Stimulated activated memory B cell treated with anti-CD40 and anti-IgM and Interleukin-4, amounts not matched to agents 10 μg/mL and 1 μg/mL and 100 μg/mL, for 72 hours (primary cell): Measurements from ENCODE around the gene HSD3B2.

Experiments
- ATAC-seq: fragments of 150-1000 bp; cut with Tn5 transposase; 2 replicates; pipeline ENCODE4 v1.10.0; 2021
- H3K27ac Mint-ChIP-seq: one replicate; pipeline ENCODE4 v1.8.0; 2022; ENCODE audit warnings: mild to moderate bottlenecking, mixed read lengths
- H3K27me3 Mint-ChIP-seq: one replicate; pipeline ENCODE4 v1.8.0; 2022; ENCODE audit warnings: mixed read lengths
- H3K36me3 Mint-ChIP-seq: one replicate; pipeline ENCODE4 v1.8.0; 2022; ENCODE audit warnings: mixed read lengths
- H3K4me1 Mint-ChIP-seq: one replicate; pipeline ENCODE4 v1.8.0; 2022; ENCODE audit warnings: mixed read lengths
- H3K4me3 Mint-ChIP-seq: one replicate; pipeline ENCODE4 v1.8.0; 2022; ENCODE audit warnings: mild to moderate bottlenecking, moderate library complexity, mixed read lengths
- H3K9me3 Mint-ChIP-seq: one replicate; pipeline ENCODE4 v1.8.0; 2022; ENCODE audit warnings: mixed read lengths

HSD3B2 gene

DNA sequence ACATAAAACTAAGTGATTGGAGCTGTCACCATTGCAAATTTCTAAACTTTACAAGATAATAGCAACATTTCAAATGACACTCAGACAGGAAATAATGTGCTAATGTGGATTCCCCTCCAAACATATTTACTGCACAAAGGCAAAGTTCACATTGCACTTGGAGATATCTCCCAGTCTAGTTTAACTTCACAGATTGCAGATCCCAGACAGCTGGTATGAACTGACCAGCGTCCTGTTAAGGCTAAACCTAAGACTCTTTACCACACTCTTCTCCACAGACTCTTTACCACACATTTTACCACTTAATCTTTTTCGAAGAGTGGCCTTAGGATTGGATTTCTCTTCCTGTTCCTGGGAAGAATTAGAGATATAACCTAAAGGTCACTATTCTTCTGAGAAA is 51.5 kb downstream of the HSD3B2 start:
- no peak for ATAC-seq
- peaks cover under 1% of the 10 kb centered on the region for H3K27me3 Mint-ChIP-seq
- no peaks in the 10 kb centered on the region for H3K9me3 Mint-ChIP-seq
- H3K27ac Mint-ChIP-seq: no peak overlapping the region
- no peaks in the 10 kb centered on the region for H3K4me1 Mint-ChIP-seq
- H3K36me3 Mint-ChIP-seq: no peaks in the 10 kb centered on the region
- no peak overlapping the region for H3K4me3 Mint-ChIP-seq

- Mint-ChIP-seq H3K27ac (no peak overlapping the region), H3K4me3 (no peak overlapping the region), H3K4me1 (no peaks in the 10 kb centered on the region), H3K27me3 (peaks cover 5% of the 10 kb centered on the region), H3K9me3 (no peaks in the 10 kb centered on the region), H3K36me3 (no peaks in the 10 kb centered on the region)
- ATAC-seq: no peak
Measured at GRCh38 chr1:119467219-119467618, 52.3 kb downstream of the HSD3B2 start.

DNA sequence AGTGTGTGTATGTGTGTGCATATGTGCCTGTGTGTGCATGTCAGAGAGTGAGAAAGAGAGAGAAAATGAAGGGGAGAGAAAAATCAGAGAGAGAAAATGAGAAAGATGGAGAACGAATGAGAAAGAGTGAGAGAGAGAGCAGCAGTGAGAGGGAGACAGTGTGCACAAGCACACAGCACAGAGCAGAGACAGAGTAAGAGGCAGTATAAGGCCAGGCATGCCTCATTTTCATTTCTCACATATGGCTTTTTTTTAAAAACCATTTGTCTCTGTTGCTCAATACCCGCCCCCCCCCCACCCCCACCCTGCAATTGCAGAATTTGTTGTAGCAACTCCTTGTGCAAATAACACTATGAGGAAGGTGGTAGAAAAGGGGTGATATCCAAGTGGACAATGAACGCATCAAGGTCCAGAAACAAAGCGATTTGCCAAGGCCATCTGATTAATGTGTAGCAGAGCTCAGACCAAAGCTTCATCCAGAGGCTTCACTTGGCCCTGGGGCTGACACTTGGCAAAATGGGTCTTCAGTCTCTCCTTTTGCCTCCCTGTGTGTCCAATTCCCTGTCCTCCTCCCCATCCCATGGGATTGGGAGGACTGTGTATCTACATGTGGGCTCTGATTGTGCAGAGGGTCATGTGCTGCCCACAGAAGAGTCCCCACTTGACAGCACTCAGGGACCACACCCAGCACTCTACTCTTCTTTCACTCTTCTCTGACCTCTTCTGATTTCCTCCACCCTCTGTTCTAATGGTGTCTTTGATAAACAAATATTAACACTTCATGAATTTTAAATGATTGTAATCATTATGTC is 53.1 kb downstream of the HSD3B2 start:
- no peak for ATAC-seq
- Mint-ChIP-seq H3K27me3 (peaks cover 8% of the 10 kb centered on the region), H3K4me3 (no peak overlapping the region), H3K27ac (no peak overlapping the region), H3K36me3 (no peaks in the 10 kb centered on the region), H3K9me3 (no peaks in the 10 kb centered on the region), H3K4me1 (no peaks in the 10 kb centered on the region)

- Mint-ChIP-seq H3K27me3 (peaks cover 8% of the 10 kb centered on the region), H3K9me3 (no peaks in the 10 kb centered on the region), H3K4me3 (no peak overlapping the region), H3K27ac (no peak overlapping the region), H3K4me1 (no peaks in the 10 kb centered on the region), H3K36me3 (no peaks in the 10 kb centered on the region)
- ATAC-seq: no peak
Measured at GRCh38 chr1:119469741-119470140, 54.8 kb downstream of the HSD3B2 start.

- no peak for ATAC-seq
- no peak overlapping the region for H3K27ac Mint-ChIP-seq
- no peak overlapping the region for H3K4me3 Mint-ChIP-seq
- H3K9me3 Mint-ChIP-seq: no peaks in the 10 kb centered on the region
- H3K27me3 Mint-ChIP-seq: peaks cover 8% of the 10 kb centered on the region
- no peaks in the 10 kb centered on the region for H3K36me3 Mint-ChIP-seq
- no peaks in the 10 kb centered on the region for H3K4me1 Mint-ChIP-seq
Measured at GRCh38 chr1:119470377-119470776, 55.4 kb downstream of the HSD3B2 start.

- Mint-ChIP-seq H3K4me3 (no peak overlapping the region), H3K36me3 (no peaks in the 10 kb centered on the region), H3K27ac (no peak overlapping the region), H3K27me3 (peaks cover 12% of the 10 kb centered on the region), H3K4me1 (no peaks in the 10 kb centered on the region), H3K9me3 (no peaks in the 10 kb centered on the region)
- no peak for ATAC-seq
Measured at GRCh38 chr1:119470958-119471357, 56.0 kb downstream of the HSD3B2 start.

- no peaks in the 10 kb centered on the region for H3K9me3 Mint-ChIP-seq
- H3K4me3 Mint-ChIP-seq: no peak overlapping the region
- H3K27ac Mint-ChIP-seq: no peak overlapping the region
- H3K36me3 Mint-ChIP-seq: no peaks in the 10 kb centered on the region
- peaks cover 16% of the 10 kb centered on the region for H3K27me3 Mint-ChIP-seq
- no peak for ATAC-seq
- no peaks in the 10 kb centered on the region for H3K4me1 Mint-ChIP-seq
Measured at GRCh38 chr1:119471566-119471965, 56.6 kb downstream of the HSD3B2 start.

GRCh38 chr1:119472080-119472818 is 57.3 kb downstream of the HSD3B2 start:
- Mint-ChIP-seq H3K27me3 (peaks cover 16% of the 10 kb centered on the region), H3K4me3 (no peak overlapping the region), H3K4me1 (no peaks in the 10 kb centered on the region), H3K27ac (no peak overlapping the region), H3K36me3 (no peaks in the 10 kb centered on the region), H3K9me3 (no peaks in the 10 kb centered on the region)
- no peak for ATAC-seq
